ENCODE measurements around the gene DEPP1.

GRCh38 chr10:44986670-44987069 lies 8.1 kb upstream of the DEPP1 start:
- TF ChIP-seq CTCF (IDR thresholded peaks at IDR 0.05): no peak
- TF ChIP-seq POLR2AphosphoS5 (IDR thresholded peaks at IDR 0.05): no peak

Measured in prostate gland (tissue), 2 donors.